ENCODE data around the gene KRTDAP.
A peak's percentile ranks its signal among the peaks of the same experiment; 100 is the strongest.

Gene KRTDAP

GRCh38 chr19:35449359-35450043 lies 40.8 kb downstream of the KRTDAP start:
- no peak for DNase-seq

- peak; percentile 59 for DNase-seq
Measured at GRCh38 chr19:35447606-35448469, 42.4 kb downstream of the KRTDAP start, which contains the start of gene FFAR2. FFAR2 (plus strand) TSS chr19:35448257; CDS start chr19:35449715, 1,458 bp downstream.

GRCh38 chr19:35445826-35446593 lies 44.3 kb downstream of the KRTDAP start:
- peak; percentile 64 for DNase-seq

DNA sequence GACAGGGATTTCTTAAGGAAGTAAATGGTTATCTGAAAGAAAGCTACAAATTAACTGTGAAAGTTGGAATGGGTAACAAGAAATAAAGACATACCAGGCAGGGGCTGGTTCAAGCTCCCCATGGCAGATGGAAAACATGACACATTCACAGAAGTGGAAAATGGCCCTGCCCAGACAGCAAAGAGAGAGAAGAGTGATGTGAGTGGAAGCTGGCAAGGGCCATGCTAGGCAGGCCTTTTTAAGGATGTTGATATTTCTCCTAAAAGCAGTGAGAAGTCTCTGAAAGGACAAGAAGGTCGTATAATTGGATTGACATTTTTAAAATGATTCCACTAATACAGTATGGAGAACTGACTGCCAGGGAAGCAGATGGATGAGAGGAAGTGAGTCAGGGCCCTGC lies 45.5 kb downstream of the KRTDAP start:
- no peak for DNase-seq

GRCh38 chr19:35442091-35442490 lies 48.2 kb downstream of the KRTDAP start:
- peak; percentile 74 for DNase-seq

- DNase-seq, result no peak
Measured at GRCh38 chr19:35439921-35440320, 50.3 kb downstream of the KRTDAP start.

DNA sequence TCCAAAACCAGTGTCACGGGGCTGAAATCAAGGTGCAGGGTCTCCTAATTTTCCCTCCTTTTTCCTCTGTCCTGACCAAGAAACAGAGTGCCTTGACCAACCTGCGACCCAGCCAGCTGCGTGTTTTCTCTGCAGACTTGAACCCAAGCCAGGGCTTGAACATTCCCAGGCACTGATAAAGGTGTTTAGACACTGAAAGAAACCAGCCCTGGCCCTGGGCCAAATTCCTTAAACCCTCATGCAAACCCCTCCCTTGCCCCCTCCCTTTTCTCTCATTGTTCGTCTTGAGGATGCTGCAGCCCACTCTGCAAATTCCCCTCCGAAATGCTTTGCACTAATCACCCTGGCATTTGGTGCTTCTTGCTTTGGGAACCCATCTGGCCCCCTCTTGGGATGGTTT lies 51.7 kb downstream of the KRTDAP start:
- DNase-seq, result no peak

DNA sequence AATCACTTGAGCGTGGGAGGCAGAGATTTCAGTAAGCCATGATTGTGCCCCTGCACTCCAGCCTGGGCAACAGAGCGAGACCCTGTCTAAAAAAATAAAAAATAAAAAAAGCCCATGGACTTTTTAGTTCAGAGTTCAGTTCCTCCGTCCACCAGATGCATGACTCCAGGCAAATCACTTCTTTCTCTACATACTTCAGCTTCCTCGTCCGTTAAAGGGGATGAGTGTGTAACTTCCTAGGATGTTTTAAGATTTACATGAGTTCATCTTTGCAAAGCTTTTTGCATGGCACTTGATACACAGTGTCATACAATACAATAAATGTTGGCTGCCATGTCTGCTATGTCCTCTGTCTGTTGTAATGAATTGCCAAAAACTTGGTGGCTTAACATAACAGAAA lies 52.2 kb downstream of the KRTDAP start:
- no peak for DNase-seq

- DNase-seq, result no peak
Measured at GRCh38 chr19:35437406-35437951, 52.8 kb downstream of the KRTDAP start.

All from CD4-positive, alpha-beta T cell treated with Interferon gamma for 1 hour (primary cell).